ENCODE results near the gene ZC3H14.

The ZC3H14 gene

DNA sequence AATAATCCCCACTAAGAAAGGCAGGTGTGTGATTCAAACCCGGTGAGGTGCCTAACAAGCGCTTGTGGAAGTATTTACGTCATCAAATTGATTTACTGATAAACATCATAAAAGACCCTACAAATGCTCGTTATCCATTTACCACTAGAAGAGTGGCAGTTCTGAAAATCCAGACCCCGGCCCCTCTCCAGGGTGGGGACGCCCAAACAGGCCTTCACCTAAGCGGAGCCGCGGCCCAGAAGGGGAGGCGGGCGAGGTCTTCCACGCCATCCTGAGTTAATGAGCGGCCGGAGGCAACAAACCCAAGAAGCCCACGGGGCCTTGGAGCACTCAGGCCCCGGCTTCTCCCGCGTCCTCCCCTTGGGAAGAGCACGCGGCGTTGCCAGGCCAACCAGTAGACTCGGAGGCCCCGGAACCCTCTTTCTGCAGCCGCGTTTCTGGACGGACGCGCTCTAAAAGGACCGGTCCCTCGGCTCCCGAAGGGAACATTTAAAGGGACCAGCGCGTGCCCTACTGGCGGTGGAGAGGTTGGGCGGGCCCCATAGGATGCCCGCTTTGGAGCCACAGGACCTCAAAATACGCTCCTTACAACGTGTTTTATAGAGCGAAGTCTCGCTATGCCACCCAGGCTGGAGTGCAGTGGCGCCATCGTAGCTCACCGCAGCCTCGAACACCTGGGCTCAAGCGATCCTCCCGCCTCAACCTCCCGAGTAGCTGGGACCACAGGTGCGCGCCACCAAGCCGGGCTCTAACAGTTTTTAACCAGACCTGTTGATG lies 11.6 kb upstream of the ZC3H14 start (continued):
- TF ChIP-seq ZNF24 (tag by site-specific recombination; IDR thresholded peaks at IDR 0.05), result no peak; the same call in 1 of the 2 replicates
- no peak for TF ChIP-seq SALL2 (tag by site-specific recombination; IDR thresholded peaks at IDR 0.05; ENCODE audit: borderline replicate concordance)
- no peak for TF ChIP-seq ZNF18 (tag by site-specific recombination; IDR thresholded peaks at IDR 0.05)
- peak; percentile 41; the same call in 1 of the 2 replicates for TF ChIP-seq ZBTB8A (tag by site-specific recombination; IDR thresholded peaks at IDR 0.05)
- TF ChIP-seq, protein P1, sequence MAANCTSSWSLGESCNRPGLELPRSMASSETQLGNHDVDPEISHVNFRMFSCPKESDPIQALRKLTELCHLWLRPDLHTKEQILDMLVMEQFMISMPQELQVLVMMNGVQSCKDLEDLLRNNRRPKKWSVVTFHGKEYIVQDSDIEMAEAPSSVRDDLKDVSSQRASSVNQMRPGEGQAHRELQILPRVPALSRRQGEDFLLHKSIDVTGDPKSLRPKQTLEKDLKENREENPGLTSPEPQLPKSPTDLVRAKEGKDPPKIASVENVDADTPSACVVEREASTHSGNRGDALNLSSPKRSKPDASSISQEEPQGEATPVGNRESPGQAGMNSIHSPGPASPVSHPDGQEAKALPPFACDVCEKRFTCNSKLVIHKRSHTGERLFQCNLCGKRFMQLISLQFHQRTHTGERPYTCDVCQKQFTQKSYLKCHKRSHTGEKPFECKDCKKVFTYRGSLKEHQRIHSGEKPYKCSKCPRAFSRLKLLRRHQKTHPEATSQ (tag by site-specific recombination; IDR thresholded peaks at IDR 0.05), result 0 out of 2 replicates have a peak, but pooled peaks have one; percentile 36
- TF ChIP-seq ZNF211 (tag by site-specific recombination; IDR thresholded peaks at IDR 0.05; ENCODE audit: low read depth), result no peak
- TF ChIP-seq ZNF223 (tag by site-specific recombination; IDR thresholded peaks at IDR 0.05), result no peak
- no peak for TF ChIP-seq ZNF555 (tag by site-specific recombination; conservative IDR thresholded peaks at IDR 0.05)
- TF ChIP-seq ZSCAN16 (tag by site-specific recombination; IDR thresholded peaks at IDR 0.05), result no peak
- TF ChIP-seq ZSCAN4 (tag by site-specific recombination; IDR thresholded peaks at IDR 0.05), result no peak
- TF ChIP-seq, protein P2, sequence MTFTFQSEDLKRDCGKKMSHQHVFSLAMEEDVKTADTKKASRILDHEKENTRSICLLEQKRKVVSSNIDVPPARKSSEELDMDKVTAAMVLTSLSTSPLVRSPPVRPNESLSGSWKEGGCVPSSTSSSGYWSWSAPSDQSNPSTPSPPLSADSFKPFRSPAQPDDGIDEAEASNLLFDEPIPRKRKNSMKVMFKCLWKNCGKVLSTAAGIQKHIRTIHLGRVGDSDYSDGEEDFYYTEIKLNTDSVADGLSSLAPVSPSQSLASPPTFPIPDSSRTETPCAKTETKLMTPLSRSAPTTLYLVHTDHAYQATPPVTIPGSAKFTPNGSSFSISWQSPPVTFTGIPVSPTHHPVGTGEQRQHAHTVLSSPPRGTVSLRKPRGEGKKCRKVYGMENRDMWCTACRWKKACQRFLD (tag by site-specific recombination; IDR thresholded peaks at IDR 0.05), result no peak
- TF ChIP-seq MYNN (tag by site-specific recombination; IDR thresholded peaks at IDR 0.05; ENCODE audit: borderline replicate concordance), result no peak; the same call in 1 of the 2 replicates
- TF ChIP-seq ZNF501 (tag by site-specific recombination; IDR thresholded peaks at IDR 0.05), result peak; percentile 52; the same call in 1 of the 2 replicates
- TF ChIP-seq ZBTB10 (tag by site-specific recombination; IDR thresholded peaks at IDR 0.05), result no peak
- TF ChIP-seq KLF17 (tag by site-specific recombination; IDR thresholded peaks at IDR 0.05), result 0 out of 2 replicates have a peak, but pooled peaks have one; percentile 51
- TF ChIP-seq RBAK (tag by site-specific recombination; IDR thresholded peaks at IDR 0.05), result no peak
- peak; percentile 64 for TF ChIP-seq SP7 (tag by site-specific recombination; IDR thresholded peaks at IDR 0.05)
- TF ChIP-seq, protein P3, sequence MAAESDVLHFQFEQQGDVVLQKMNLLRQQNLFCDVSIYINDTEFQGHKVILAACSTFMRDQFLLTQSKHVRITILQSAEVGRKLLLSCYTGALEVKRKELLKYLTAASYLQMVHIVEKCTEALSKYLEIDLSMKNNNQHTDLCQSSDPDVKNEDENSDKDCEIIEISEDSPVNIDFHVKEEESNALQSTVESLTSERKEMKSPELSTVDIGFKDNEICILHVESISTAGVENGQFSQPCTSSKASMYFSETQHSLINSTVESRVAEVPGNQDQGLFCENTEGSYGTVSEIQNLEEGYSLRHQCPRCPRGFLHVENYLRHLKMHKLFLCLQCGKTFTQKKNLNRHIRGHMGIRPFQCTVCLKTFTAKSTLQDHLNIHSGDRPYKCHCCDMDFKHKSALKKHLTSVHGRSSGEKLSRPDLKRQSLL (tag by site-specific recombination; IDR thresholded peaks at IDR 0.05), result no peak
- TF ChIP-seq, protein P4, sequence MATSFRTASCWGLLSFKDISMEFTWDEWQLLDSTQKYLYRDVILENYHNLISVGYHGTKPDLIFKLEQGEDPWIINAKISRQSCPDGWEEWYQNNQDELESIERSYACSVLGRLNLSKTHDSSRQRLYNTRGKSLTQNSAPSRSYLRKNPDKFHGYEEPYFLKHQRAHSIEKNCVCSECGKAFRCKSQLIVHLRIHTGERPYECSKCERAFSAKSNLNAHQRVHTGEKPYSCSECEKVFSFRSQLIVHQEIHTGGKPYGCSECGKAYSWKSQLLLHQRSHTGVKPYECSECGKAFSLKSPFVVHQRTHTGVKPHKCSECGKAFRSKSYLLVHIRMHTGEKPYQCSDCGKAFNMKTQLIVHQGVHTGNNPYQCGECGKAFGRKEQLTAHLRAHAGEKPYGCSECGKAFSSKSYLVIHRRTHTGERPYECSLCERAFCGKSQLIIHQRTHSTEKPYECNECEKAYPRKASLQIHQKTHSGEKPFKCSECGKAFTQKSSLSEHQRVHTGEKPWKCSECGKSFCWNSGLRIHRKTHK (tag by site-specific recombination; IDR thresholded peaks at IDR 0.05), result no peak
- TF ChIP-seq, protein P5, sequence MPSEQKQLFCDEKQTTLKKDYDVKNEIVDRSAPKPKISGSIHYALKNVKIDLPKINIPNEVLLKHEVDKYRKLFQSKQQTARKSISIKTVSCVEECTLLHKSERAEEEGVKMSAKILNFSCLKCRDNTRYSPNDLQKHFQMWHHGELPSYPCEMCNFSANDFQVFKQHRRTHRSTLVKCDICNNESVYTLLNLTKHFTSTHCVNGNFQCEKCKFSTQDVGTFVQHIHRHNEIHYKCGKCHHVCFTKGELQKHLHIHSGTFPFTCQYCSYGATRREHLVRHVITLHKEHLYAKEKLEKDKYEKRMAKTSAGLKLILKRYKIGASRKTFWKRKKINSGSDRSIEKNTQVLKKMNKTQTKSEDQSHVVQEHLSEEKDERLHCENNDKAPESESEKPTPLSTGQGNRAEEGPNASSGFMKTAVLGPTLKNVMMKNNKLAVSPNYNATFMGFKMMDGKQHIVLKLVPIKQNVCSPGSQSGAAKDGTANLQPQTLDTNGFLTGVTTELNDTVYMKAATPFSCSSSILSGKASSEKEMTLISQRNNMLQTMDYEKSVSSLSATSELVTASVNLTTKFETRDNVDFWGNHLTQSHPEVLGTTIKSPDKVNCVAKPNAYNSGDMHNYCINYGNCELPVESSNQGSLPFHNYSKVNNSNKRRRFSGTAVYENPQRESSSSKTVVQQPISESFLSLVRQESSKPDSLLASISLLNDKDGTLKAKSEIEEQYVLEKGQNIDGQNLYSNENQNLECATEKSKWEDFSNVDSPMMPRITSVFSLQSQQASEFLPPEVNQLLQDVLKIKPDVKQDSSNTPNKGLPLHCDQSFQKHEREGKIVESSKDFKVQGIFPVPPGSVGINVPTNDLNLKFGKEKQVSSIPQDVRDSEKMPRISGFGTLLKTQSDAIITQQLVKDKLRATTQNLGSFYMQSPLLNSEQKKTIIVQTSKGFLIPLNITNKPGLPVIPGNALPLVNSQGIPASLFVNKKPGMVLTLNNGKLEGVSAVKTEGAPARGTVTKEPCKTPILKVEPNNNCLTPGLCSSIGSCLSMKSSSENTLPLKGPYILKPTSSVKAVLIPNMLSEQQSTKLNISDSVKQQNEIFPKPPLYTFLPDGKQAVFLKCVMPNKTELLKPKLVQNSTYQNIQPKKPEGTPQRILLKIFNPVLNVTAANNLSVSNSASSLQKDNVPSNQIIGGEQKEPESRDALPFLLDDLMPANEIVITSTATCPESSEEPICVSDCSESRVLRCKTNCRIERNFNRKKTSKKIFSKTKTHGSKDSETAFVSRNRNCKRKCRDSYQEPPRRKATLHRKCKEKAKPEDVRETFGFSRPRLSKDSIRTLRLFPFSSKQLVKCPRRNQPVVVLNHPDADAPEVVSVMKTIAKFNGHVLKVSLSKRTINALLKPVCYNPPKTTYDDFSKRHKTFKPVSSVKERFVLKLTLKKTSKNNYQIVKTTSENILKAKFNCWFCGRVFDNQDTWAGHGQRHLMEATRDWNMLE (tag by site-specific recombination; conservative IDR thresholded peaks at IDR 0.05; ENCODE audit: low read depth), result peak; percentile 47; the same call in 1 of the 2 replicates

Measured in HEK293 (cell line).